K562 (cell line): ENCODE results near the gene SLC25A45. TPM values are rescaled to one million over a fixed set of nuclear protein-coding genes. Genes with fewer than 3 reads are reported as not detected.

ENCODE experiments used
- ARID2 ChIP-seq: fragments of 450-650 bp; IDR thresholded peaks from 2 replicates; pipeline ENCODE4 v1.6.1; 2017; ENCODE audit warnings: antibody characterized with exemption, mild to moderate bottlenecking
- DEAF1 ChIP-seq: fragments of 450-650 bp; formaldehyde crosslinking; IDR thresholded peaks from 2 replicates; pipeline ENCODE4 v1.4.0; 2020; ENCODE audit warnings: mild to moderate bottlenecking, moderate library complexity
- DPF2 ChIP-seq: fragments of 450-650 bp; IDR thresholded peaks from 2 replicates; pipeline ENCODE4 v1.6.1; 2016
- FOXA3 ChIP-seq, 2 experiments: fragments of 450-650 bp in 1 of 2; sonication (generic) in 1 of 2; formaldehyde crosslinking; IDR thresholded peaks in 1 of 2; conservative IDR thresholded peaks in 1 of 2; 2 replicates each; pipeline versions ENCODE4 v1.4.0 to v1.8.0; 2020 to 2022; ENCODE audit warnings: mild to moderate bottlenecking in 2 of 2, missing genetic modification reagents in 1 of 2
- GATAD2B ChIP-seq: fragments of 450-650 bp; IDR thresholded peaks from 2 replicates; pipeline ENCODE4 v1.6.1; 2017; ENCODE audit warnings: mild to moderate bottlenecking, borderline replicate concordance
- HNRNPLL ChIP-seq: fragments of 200-400 bp; formaldehyde crosslinking; IDR thresholded peaks from 2 replicates; pipeline ENCODE4 v1.6.1; 2017; ENCODE audit warnings: low read length, low read depth, mild to moderate bottlenecking; ENCODE audit not compliant: poor library complexity, severe bottlenecking
- HOMEZ ChIP-seq: fragments of 250-450 bp; sonication (Bioruptor Pico); IDR thresholded peaks from 2 replicates; pipeline ENCODE4 v1.4.0; 2020; ENCODE audit warnings: mild to moderate bottlenecking, moderate library complexity
- IFI16 ChIP-seq: fragments of 250-450 bp; sonication (Bioruptor Pico); IDR thresholded peaks from 2 replicates; pipeline ENCODE4 v2.1.2; 2022; ENCODE audit warnings: mild to moderate bottlenecking, inconsistent platforms
- KHSRP ChIP-seq: fragments of 450-650 bp; IDR thresholded peaks from 2 replicates; pipeline ENCODE4 v1.6.1; 2017
- KLF1 ChIP-seq: fragments of 450-650 bp; IDR thresholded peaks from 2 replicates; pipeline ENCODE4 v1.6.1; 2016; ENCODE audit warnings: missing genetic modification characterization, missing compliant biosample characterization
- LCOR ChIP-seq: sonication (generic); formaldehyde crosslinking; IDR thresholded peaks from 2 replicates; pipeline ENCODE4 v1.8.0; 2022; ENCODE audit warnings: mild to moderate bottlenecking, missing genetic modification reagents
- MLX ChIP-seq, 2 experiments: fragments of 450-650 bp in 1 of 2; sonication (generic) in 1 of 2; formaldehyde crosslinking; conservative IDR thresholded peaks; 2 replicates each; pipeline versions ENCODE4 v1.4.0 to v1.8.1; 2020 to 2022; ENCODE audit warnings: mild to moderate bottlenecking in 1 of 2, missing genetic modification reagents in 1 of 2
- NFE2 ChIP-seq: IDR thresholded peaks from 2 replicates; pipeline ENCODE4 v1.6.1; 2014; ENCODE audit warnings: antibody characterized with exemption, low read depth
- PHF21A ChIP-seq: fragments of 450-650 bp; IDR thresholded peaks from 2 replicates; pipeline ENCODE4 v1.6.1; 2017; ENCODE audit warnings: low read depth, borderline replicate concordance
- PKNOX1 ChIP-seq: fragments of 450-650 bp; IDR thresholded peaks from 2 replicates; pipeline ENCODE4 v1.6.1; 2016
- RBM15 ChIP-seq: fragments of 200-400 bp; formaldehyde crosslinking; IDR thresholded peaks from 2 replicates; pipeline ENCODE4 v1.6.1; 2018; ENCODE audit warnings: mild to moderate bottlenecking, low read length, moderate library complexity; ENCODE audit not compliant: insufficient read depth
- SAFB ChIP-seq: fragments of 200-400 bp; formaldehyde crosslinking; IDR thresholded peaks from 2 replicates; pipeline ENCODE4 v1.6.1; 2017; ENCODE audit warnings: low read depth, low read length, borderline replicate concordance
- SP2 ChIP-seq: IDR thresholded peaks from 2 replicates; pipeline ENCODE4 v1.6.1; 2011; ENCODE audit warnings: mild to moderate bottlenecking, low read depth, low read length, moderate library complexity; ENCODE audit not compliant: poor library complexity, severe bottlenecking; ENCODE audit errors: extremely low read depth
- SPI1 ChIP-seq: IDR thresholded peaks from 2 replicates; pipeline ENCODE4 v1.6.1; 2011; ENCODE audit warnings: low read depth, low read length, control low read depth, borderline replicate concordance
- TAF1 ChIP-seq: IDR thresholded peaks from 2 replicates; pipeline ENCODE4 v1.6.1; 2011; ENCODE audit warnings: mild to moderate bottlenecking, low read length, moderate library complexity; ENCODE audit not compliant: insufficient read depth, control insufficient read depth, severe bottlenecking; ENCODE audit errors: extremely low read depth
- TFAM ChIP-seq: fragments of 250-450 bp; sonication (Bioruptor Pico); conservative IDR thresholded peaks from 2 replicates; pipeline ENCODE4 v1.5.0; 2021; ENCODE audit warnings: mild to moderate bottlenecking, moderate library complexity
- XRCC5 ChIP-seq: fragments of 200-400 bp; formaldehyde crosslinking; IDR thresholded peaks from 2 replicates; pipeline ENCODE4 v1.6.1; 2017; ENCODE audit warnings: low read depth, mild to moderate bottlenecking, low read length
- ZNF121 ChIP-seq: sonication (generic); formaldehyde crosslinking; conservative IDR thresholded peaks from 2 replicates; pipeline ENCODE4 v1.8.0; 2022; ENCODE audit warnings: missing genetic modification reagents
- ZNF134 ChIP-seq: fragments of 250-450 bp; sonication (Bioruptor Pico); conservative IDR thresholded peaks from 2 replicates; pipeline ENCODE4 v1.4.0; 2020
- ZNF217 ChIP-seq: sonication (generic); formaldehyde crosslinking; IDR thresholded peaks from 2 replicates; pipeline ENCODE4 v1.8.0; 2022; ENCODE audit warnings: mild to moderate bottlenecking, missing genetic modification reagents
- ZNF253 ChIP-seq: fragments of 250-450 bp; sonication (Bioruptor Pico); conservative IDR thresholded peaks from 2 replicates; pipeline ENCODE4 v1.6.1; 2021; ENCODE audit warnings: mild to moderate bottlenecking
- ZNF778 ChIP-seq: fragments of 450-650 bp; formaldehyde crosslinking; IDR thresholded peaks from 2 replicates; pipeline ENCODE4 v1.4.0; 2020; ENCODE audit warnings: mild to moderate bottlenecking, moderate library complexity
- polyA plus RNA-seq, 8 experiments: library from polyadenylated mRNA; depleted of rRNA in 4 of 8; stranded (reverse) in 5 of 8; unstranded in 3 of 8; fragments of >200 nt; fragmentation: Nextera tagmentation in 2 of 8; fragmentation: Illumina TruSeq in 1 of 8; extraction: Ambion mirVana in 2 of 8; extraction: Trizol in 1 of 8; gene quantifications; 2 replicates each; pipeline versions ENCODE4 v1.2.1 to v1.2.3, GENCODE V29; 2011 to 2014; ENCODE audit warnings: inconsistent platforms in 1 of 8, missing spikeins in 1 of 8
- total RNA-seq, 7 experiments: library from RNA; depleted of rRNA in 6 of 7; stranded (reverse); fragments of >200 nt in 6 of 7; fragmentation: Illumina TruSeq in 2 of 7; extraction: Trizol in 2 of 7; gene quantifications; 2 replicates each; pipeline versions ENCODE4 v1.2.1 to v1.2.3, GENCODE V29; 2011 to 2021; ENCODE audit warnings: low replicate concordance in 1 of 7

Gene SLC25A45
- total and polyA plus RNA-seq, 9 of the 15 experiments (the other 6 are each of a cell fraction or from before 2014, with no cell fraction given), result 0.15 to 2.3 (median 0.68) TPM

- TF ChIP-seq GATAD2B, result no peak
- no peak for TF ChIP-seq NFE2
- no peak for TF ChIP-seq FOXA3 (CRISPR knock-in tag; conservative IDR thresholded peaks at IDR 0.05 in 1 of 2, IDR thresholded peaks at IDR 0.05 in 1 of 2)
- no peak for TF ChIP-seq SAFB
- TF ChIP-seq XRCC5, result no peak
- no peak for TF ChIP-seq DEAF1
- no peak for TF ChIP-seq ZNF217
- no peak for TF ChIP-seq KLF1 (tag)
- TF ChIP-seq MLX (CRISPR knock-in tag; conservative IDR thresholded peaks at IDR 0.05), result no peak
- no peak for TF ChIP-seq IFI16 (CRISPR knock-in tag)
- 0 out of 2 replicates have a peak, but pooled peaks have one; percentile 48 for TF ChIP-seq DPF2
- TF ChIP-seq HNRNPLL, result no peak
- TF ChIP-seq TAF1, result no peak
- TF ChIP-seq ZNF121 (CRISPR knock-in tag), result no peak
- no peak for TF ChIP-seq SPI1
- no peak for TF ChIP-seq ZNF253
- peak; percentile 45; the same call in 1 of the 2 replicates for TF ChIP-seq PKNOX1
- TF ChIP-seq RBM15, result no peak
- no peak for TF ChIP-seq LCOR
- TF ChIP-seq TFAM, result no peak
- no peak for TF ChIP-seq SP2
- no peak for TF ChIP-seq PHF21A
- no peak for TF ChIP-seq ARID2
- no peak for TF ChIP-seq ZNF778
- no peak for TF ChIP-seq HOMEZ
- TF ChIP-seq ZNF134 (CRISPR knock-in tag), result no peak
- TF ChIP-seq KHSRP, result no peak
Measured at GRCh38 chr11:65357856-65358356, 24.5 kb downstream of the SLC25A45 start (continued).
